ENCODE measurements around the gene MAD1L1.
A peak's percentile ranks its signal among the peaks of the same experiment; 100 is the strongest.

MAD1L1 gene

GRCh38 chr7:1985042-1985441 is 247.7 kb downstream of the MAD1L1 start:
- peaks cover 5% of the 10 kb centered on the region for H3K36me3 Mint-ChIP-seq (ENCODE audit: low read depth)
- H3K27me3 Mint-ChIP-seq (ENCODE audit: low read depth, poor library complexity), result no peaks in the 10 kb centered on the region
- peaks cover 22% of the 10 kb centered on the region for H3K4me1 Mint-ChIP-seq
- DNase-seq, result no peak
- TF ChIP-seq, protein P1, sequence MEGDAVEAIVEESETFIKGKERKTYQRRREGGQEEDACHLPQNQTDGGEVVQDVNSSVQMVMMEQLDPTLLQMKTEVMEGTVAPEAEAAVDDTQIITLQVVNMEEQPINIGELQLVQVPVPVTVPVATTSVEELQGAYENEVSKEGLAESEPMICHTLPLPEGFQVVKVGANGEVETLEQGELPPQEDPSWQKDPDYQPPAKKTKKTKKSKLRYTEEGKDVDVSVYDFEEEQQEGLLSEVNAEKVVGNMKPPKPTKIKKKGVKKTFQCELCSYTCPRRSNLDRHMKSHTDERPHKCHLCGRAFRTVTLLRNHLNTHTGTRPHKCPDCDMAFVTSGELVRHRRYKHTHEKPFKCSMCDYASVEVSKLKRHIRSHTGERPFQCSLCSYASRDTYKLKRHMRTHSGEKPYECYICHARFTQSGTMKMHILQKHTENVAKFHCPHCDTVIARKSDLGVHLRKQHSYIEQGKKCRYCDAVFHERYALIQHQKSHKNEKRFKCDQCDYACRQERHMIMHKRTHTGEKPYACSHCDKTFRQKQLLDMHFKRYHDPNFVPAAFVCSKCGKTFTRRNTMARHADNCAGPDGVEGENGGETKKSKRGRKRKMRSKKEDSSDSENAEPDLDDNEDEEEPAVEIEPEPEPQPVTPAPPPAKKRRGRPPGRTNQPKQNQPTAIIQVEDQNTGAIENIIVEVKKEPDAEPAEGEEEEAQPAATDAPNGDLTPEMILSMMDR (IDR thresholded peaks at IDR 0.05), result no peak
- no peak overlapping the region for H3K4me3 Mint-ChIP-seq
- H3K27ac Mint-ChIP-seq, result peak overlapping the region; percentile 86
- H3K9me3 Mint-ChIP-seq, result no peaks in the 10 kb centered on the region

GRCh38 chr7:1981878-1982230 is 250.9 kb downstream of the MAD1L1 start:
- Mint-ChIP-seq H3K36me3 (ENCODE audit: low read depth) (peaks cover 21% of the 10 kb centered on the region), H3K4me1 (peaks cover 22% of the 10 kb centered on the region), H3K9me3 (peaks cover 9% of the 10 kb centered on the region), H3K27me3 (ENCODE audit: low read depth, poor library complexity) (peaks cover 3% of the 10 kb centered on the region), H3K4me3 (no peak overlapping the region), H3K27ac (no peak overlapping the region)
- DNase-seq, result no peak
- TF ChIP-seq, protein P1 (IDR thresholded peaks at IDR 0.05), result no peak

GRCh38 chr7:1981201-1981877 is 251.4 kb downstream of the MAD1L1 start:
- Mint-ChIP-seq H3K9me3 (peaks cover 14% of the 10 kb centered on the region), H3K27me3 (ENCODE audit: low read depth, poor library complexity) (peaks cover 3% of the 10 kb centered on the region), H3K27ac (peak overlapping the region; percentile 83), H3K36me3 (ENCODE audit: low read depth) (peaks cover 26% of the 10 kb centered on the region), H3K4me3 (no peak overlapping the region), H3K4me1 (peaks cover 23% of the 10 kb centered on the region)
- TF ChIP-seq, protein P1 (IDR thresholded peaks at IDR 0.05), result no peak
- no peak for DNase-seq

DNA sequence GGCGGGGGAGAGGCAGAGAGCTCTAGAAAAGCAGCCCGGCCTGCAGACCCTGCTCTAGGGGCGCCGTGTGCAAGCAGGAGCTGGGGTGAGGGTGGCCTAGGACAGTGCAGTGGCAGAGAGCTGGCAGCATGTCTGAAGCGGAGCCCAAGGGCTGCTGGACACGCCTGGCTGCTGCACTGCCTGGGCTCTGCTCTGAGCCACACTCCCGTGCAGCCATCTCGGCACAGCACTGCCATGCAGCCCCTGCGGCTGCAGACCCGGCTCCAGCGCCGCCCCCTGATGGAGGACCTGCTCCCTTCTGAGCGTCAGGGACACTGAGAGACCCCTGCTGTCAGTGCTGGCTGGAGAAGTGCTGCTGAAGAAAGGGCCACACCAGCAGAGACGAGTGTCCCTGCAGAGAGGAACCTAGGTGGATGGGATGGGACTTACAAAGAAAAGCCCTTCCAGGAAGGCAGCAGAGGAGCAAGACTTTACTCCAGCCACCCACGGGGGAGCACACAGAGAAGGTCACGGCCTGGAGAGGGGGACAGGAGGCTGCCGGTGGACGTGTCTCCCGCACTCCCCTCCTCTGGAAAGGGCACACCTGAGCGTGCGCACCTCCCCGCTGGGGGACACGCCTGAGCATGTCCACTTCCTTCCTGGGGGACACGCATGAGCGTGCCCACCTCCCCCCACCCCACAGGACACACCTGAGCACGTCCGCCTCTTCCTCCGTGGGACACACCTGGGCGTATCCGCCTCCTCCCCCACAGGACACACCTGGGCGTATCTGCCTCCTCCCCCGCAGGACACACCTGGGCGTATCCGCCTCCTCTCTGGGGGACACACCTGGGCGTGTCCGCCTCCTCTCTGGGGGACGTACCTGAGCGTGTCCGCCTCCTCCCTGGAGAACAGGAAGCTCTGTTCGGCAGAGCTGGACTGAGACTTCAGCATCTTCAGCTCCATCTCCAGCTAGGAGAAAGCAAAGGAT is 252.9 kb downstream of the MAD1L1 start:
- no peak overlapping the region for H3K27ac Mint-ChIP-seq
- peaks cover 33% of the 10 kb centered on the region for H3K36me3 Mint-ChIP-seq (ENCODE audit: low read depth)
- H3K27me3 Mint-ChIP-seq (ENCODE audit: low read depth, poor library complexity), result peaks cover 8% of the 10 kb centered on the region

DNA sequence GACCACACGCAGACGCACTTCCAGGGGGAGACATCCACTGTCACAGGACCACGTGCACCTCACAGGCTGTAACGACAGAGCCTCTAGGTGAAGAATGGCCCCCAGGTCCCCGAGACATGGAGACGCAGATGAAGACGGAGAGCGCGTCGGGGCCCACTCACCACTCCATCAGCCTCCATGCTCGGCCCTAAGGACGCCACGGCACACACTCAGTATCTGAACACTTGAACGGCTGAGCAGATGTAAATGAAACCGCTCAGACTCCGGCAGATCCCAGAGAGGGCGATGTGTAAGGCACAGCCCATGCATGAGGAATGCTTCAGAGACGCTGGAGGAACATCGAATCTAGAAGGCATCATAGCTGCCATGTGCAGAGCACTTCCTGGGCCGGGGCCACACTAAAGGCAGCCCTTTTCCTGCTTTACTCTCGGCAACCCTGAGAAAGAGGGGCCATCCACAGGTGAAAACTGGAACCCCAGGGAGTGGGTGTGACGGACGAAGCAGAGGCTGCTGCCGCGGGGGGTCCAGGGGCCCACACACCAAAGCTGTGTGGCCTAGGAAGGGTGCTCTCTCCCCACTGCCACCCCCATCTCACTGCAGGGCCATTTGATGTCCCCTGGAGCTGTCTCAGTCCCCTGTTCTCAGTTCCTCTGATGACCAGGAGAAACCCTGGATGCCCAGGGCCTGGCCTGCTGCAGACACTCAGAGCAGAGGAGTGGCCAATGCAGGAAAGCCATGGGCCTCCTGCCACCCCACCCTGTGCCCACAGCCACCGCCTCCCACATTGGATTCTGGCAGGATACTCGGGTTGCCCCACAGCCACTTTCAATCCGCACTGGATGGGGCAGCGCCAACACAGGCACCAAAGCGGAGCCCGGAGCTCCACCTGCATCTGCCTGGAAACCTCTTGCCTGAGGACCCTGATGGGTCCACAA is 253.8 kb downstream of the MAD1L1 start:
- TF ChIP-seq, protein P1 (IDR thresholded peaks at IDR 0.05), result no peak
- H3K4me3 Mint-ChIP-seq, result no peak overlapping the region
- H3K27ac Mint-ChIP-seq, result no peak overlapping the region
- H3K9me3 Mint-ChIP-seq, result peaks cover 18% of the 10 kb centered on the region
- DNase-seq, result no peak
- peaks cover 8% of the 10 kb centered on the region for H3K27me3 Mint-ChIP-seq (ENCODE audit: low read depth, poor library complexity)
- H3K4me1 Mint-ChIP-seq, result peaks cover 19% of the 10 kb centered on the region
- H3K36me3 Mint-ChIP-seq (ENCODE audit: low read depth), result peaks cover 39% of the 10 kb centered on the region

More for the DNA sequence above, 252.9 kb downstream of the MAD1L1 start:
- peaks cover 18% of the 10 kb centered on the region for H3K9me3 Mint-ChIP-seq
- DNase-seq, result peak; percentile 29
- H3K4me3 Mint-ChIP-seq, result no peak overlapping the region
- TF ChIP-seq, protein P1 (IDR thresholded peaks at IDR 0.05), result no peak
- peaks cover 16% of the 10 kb centered on the region for H3K4me1 Mint-ChIP-seq

All from nephron progenitor cell (in vitro differentiated cells).